Naive thymus-derived CD8-positive, alpha-beta T cell (primary cell): ENCODE measurements around the gene MEX3B. TPM values are rescaled to one million over a fixed set of nuclear protein-coding genes. Genes with fewer than 3 reads are reported as not detected.
"Not testable (repeated sequence)": the region's sequence is repeated elsewhere in the genome, so short reads cannot be mapped to it uniquely, and the experiment has no call there.

ENCODE experiments used
- ATAC-seq, 2 donors: fragments of 150-1000 bp; cut with Tn5 transposase in 1 of 2; sonication (Bioruptor Pico), chemical (Tn5 transposase) in 1 of 2; 1 replicate in 1 of 2; 2 replicates in 1 of 2; pipeline ENCODE4 v1.10.0; 2021; ENCODE audit warnings: mild to moderate bottlenecking in 2 of 2, moderate library complexity in 2 of 2
- POLR2A ChIA-PET: fragments of 350-600 bp; sonication (Branson Sonifier 250); formaldehyde crosslinking; loops from one replicate; lab custom pipeline; 2021; ENCODE audit warnings: antibody characterized with exemption; lab: Charles Lee
- DNase-seq, 10 donors: peaks; one replicate each; pipeline versions ENCODE4 v3.0.0 to v3.0.0-alpha.2; 2020 to 2022
- H3K27ac Mint-ChIP-seq, 10 donors: one replicate each; pipeline ENCODE4 v1.8.0; 2020 to 2022; ENCODE audit warnings: mild to moderate bottlenecking in 10 of 10, mixed read lengths in 10 of 10, moderate library complexity in 4 of 10, inconsistent platforms in 1 of 10
- H3K27me3 Mint-ChIP-seq, 5 donors: one replicate each; pipeline ENCODE4 v1.8.0; 2021 to 2022; ENCODE audit warnings: mixed read lengths in 5 of 5
- H3K36me3 Mint-ChIP-seq, 3 donors: one replicate each; pipeline ENCODE4 v1.8.0; 2020 to 2022; ENCODE audit warnings: mixed read lengths in 3 of 3, mild to moderate bottlenecking in 2 of 3, inconsistent platforms in 1 of 3
- H3K4me1 Mint-ChIP-seq, 4 donors: one replicate each; pipeline ENCODE4 v1.8.0; 2021 to 2022; ENCODE audit warnings: mixed read lengths in 4 of 4
- H3K4me3 Mint-ChIP-seq, 10 donors: one replicate each; pipeline ENCODE4 v1.8.0; 2020 to 2022; ENCODE audit warnings: mild to moderate bottlenecking in 10 of 10, mixed read lengths in 10 of 10, moderate library complexity in 6 of 10, inconsistent platforms in 1 of 10
- H3K9me3 Mint-ChIP-seq, 9 donors: one replicate each; pipeline ENCODE4 v1.8.0; 2020 to 2022; ENCODE audit warnings: mixed read lengths in 9 of 9, mild to moderate bottlenecking in 3 of 9, inconsistent platforms in 1 of 9, moderate library complexity in 1 of 9
- polyA plus RNA-seq, 3 donors: library from polyadenylated mRNA; unstranded; fragments of 300-500 nt; fragmentation: Illumina TruSeq; gene quantifications; one replicate each; pipeline ENCODE4 v1.2.3, GENCODE V29; 2021
- total RNA-seq, 8 experiments: library from RNA in 2 of 8; stranded (reverse) in 2 of 8; gene quantifications; one replicate each; pipeline ENCODE4 v1.2.3 and lab custom pipeline; 2021 to 2026

Gene MEX3B
- total and polyA plus RNA-seq, 5 experiments from 2014 or later = 1.5 to 1.8 TPM; not detected in 3

GRCh38 chr15:82028163-82028562 is 17.7 kb downstream of the MEX3B start:
- H3K36me3 Mint-ChIP-seq, ATAC-seq, H3K27ac Mint-ChIP-seq, DNase-seq, H3K9me3 Mint-ChIP-seq, H3K4me3 Mint-ChIP-seq, H3K27me3 Mint-ChIP-seq, POLR2A ChIA-PET, H3K4me1 Mint-ChIP-seq: not testable (repeated sequence)

GRCh38 chr15:82021992-82022391 is 23.8 kb downstream of the MEX3B start:
- Mint-ChIP-seq H3K27me3 (peaks cover 11 to 32% (median 13%) of the 10 kb centered on the region in 5 donors), H3K36me3 (peaks cover 0 to 6% (median 0%) of the 10 kb centered on the region in 3 donors), H3K9me3 (peaks cover 0 to 4% (median 0%) of the 10 kb centered on the region in 9 donors), H3K27ac (no peak overlapping the region), H3K4me3 (no peak overlapping the region), H3K4me1 (peaks cover 0 to 4% (median 0%) of the 10 kb centered on the region in 4 donors)
- no peak for DNase-seq
- ATAC-seq = no peak
- POLR2A ChIA-PET = no interaction called here

- POLR2A ChIA-PET = no interaction called here
- H3K36me3 Mint-ChIP-seq = peaks cover 0 to 6% (median 0%) of the 10 kb centered on the region in 3 donors
- DNase-seq = no peak
- H3K27me3 Mint-ChIP-seq = peaks cover 11 to 37% (median 15%) of the 10 kb centered on the region in 5 donors
- no peak overlapping the region for H3K27ac Mint-ChIP-seq
- H3K4me3 Mint-ChIP-seq = no peak overlapping the region
- H3K4me1 Mint-ChIP-seq = peaks cover 0 to 4% (median 0%) of the 10 kb centered on the region in 4 donors
- no peak for ATAC-seq
- peaks cover 0 to 4% (median 0%) of the 10 kb centered on the region in 9 donors for H3K9me3 Mint-ChIP-seq
These were observed 25.0 kb downstream of the MEX3B start for GRCh38 chr15:82020625-82021394.

GRCh38 chr15:82018201-82018600 is 27.6 kb downstream of the MEX3B start:
- Mint-ChIP-seq H3K4me1 (peaks cover 0 to 2% (median 0%) of the 10 kb centered on the region in 4 donors), H3K36me3 (no peaks in the 10 kb centered on the region), H3K4me3 (no peak overlapping the region), H3K9me3 (no peaks in the 10 kb centered on the region), H3K27me3 (peaks cover 9 to 30% (median 15%) of the 10 kb centered on the region in 5 donors), H3K27ac (no peak overlapping the region)
- POLR2A ChIA-PET = no interaction called here
- no peak for DNase-seq
- ATAC-seq = no peak

GRCh38 chr15:82017656-82018055 is 28.2 kb downstream of the MEX3B start:
- no peak overlapping the region for H3K4me3 Mint-ChIP-seq
- no peaks in the 10 kb centered on the region for H3K9me3 Mint-ChIP-seq
- no peaks in the 10 kb centered on the region for H3K36me3 Mint-ChIP-seq
- POLR2A ChIA-PET = no interaction called here
- H3K27ac Mint-ChIP-seq = no peak overlapping the region
- peaks cover 9 to 28% (median 15%) of the 10 kb centered on the region in 5 donors for H3K27me3 Mint-ChIP-seq
- DNase-seq = no peak
- H3K4me1 Mint-ChIP-seq = peaks cover 0 to 2% (median 0%) of the 10 kb centered on the region in 4 donors
- ATAC-seq = no peak

- no peaks in the 10 kb centered on the region for H3K4me1 Mint-ChIP-seq
- DNase-seq = no peak
These were observed 30.8 kb downstream of the MEX3B start for GRCh38 chr15:82014989-82015388.

GRCh38 chr15:82012908-82013307 is 32.9 kb downstream of the MEX3B start:
- Mint-ChIP-seq H3K36me3 (no peaks in the 10 kb centered on the region), H3K4me3 (no peak overlapping the region), H3K9me3 (no peaks in the 10 kb centered on the region), H3K27me3 (peaks cover 7 to 23% (median 17%) of the 10 kb centered on the region in 5 donors), H3K4me1 (no peaks in the 10 kb centered on the region), H3K27ac (no peak overlapping the region)
- ATAC-seq (no peak), DNase-seq (no peak)
- POLR2A ChIA-PET = interaction anchor here (0.5 kb wide), 1 partner anchor 164 kb away, joined by 3 read pairs; no protein-coding TSS in a partner anchor

More at GRCh38 chr15:82014989-82015388, 30.8 kb downstream of the MEX3B start:
- H3K36me3 Mint-ChIP-seq = no peaks in the 10 kb centered on the region
- no peak overlapping the region for H3K27ac Mint-ChIP-seq
- no peak overlapping the region for H3K4me3 Mint-ChIP-seq
- H3K27me3 Mint-ChIP-seq = peaks cover 9 to 25% (median 14%) of the 10 kb centered on the region in 5 donors
- no peak for ATAC-seq
- POLR2A ChIA-PET = no interaction called here
- no peaks in the 10 kb centered on the region for H3K9me3 Mint-ChIP-seq

GRCh38 chr15:82005239-82005638 is 40.6 kb downstream of the MEX3B start:
- no peaks in the 10 kb centered on the region for H3K4me1 Mint-ChIP-seq
- no peak for DNase-seq
- peaks cover 1 to 13% (median 5%) of the 10 kb centered on the region in 5 donors for H3K27me3 Mint-ChIP-seq
- peaks cover 0 to 8% (median 5%) of the 10 kb centered on the region in 9 donors for H3K9me3 Mint-ChIP-seq
- no peak overlapping the region for H3K4me3 Mint-ChIP-seq
- H3K36me3 Mint-ChIP-seq = peaks cover 0 to 4% (median 0%) of the 10 kb centered on the region in 3 donors
- no peak overlapping the region for H3K27ac Mint-ChIP-seq
- no peak for ATAC-seq
- POLR2A ChIA-PET = no interaction called here

GRCh38 chr15:82003916-82004315 is 41.9 kb downstream of the MEX3B start:
- Mint-ChIP-seq H3K36me3 (peaks cover 0 to 4% (median 0%) of the 10 kb centered on the region in 3 donors), H3K9me3 (peaks cover 0 to 8% (median 5%) of the 10 kb centered on the region in 9 donors), H3K4me1 (no peaks in the 10 kb centered on the region), H3K27ac (no peak overlapping the region), H3K27me3 (peaks cover 0 to 5% (median 1%) of the 10 kb centered on the region in 5 donors), H3K4me3 (no peak overlapping the region)
- no peak for DNase-seq
- POLR2A ChIA-PET = no interaction called here
- no peak for ATAC-seq

- H3K27ac Mint-ChIP-seq = peak overlapping the region in 6 of 10 donors; percentile 7 to 93 (median 44)
These were observed 50.7 kb downstream of the MEX3B start for GRCh38 chr15:81995081-81995480.

GRCh38 chr15:81992523-81992922 is 53.3 kb downstream of the MEX3B start:
- peaks cover 8 to 33% (median 16%) of the 10 kb centered on the region in 5 donors for H3K27me3 Mint-ChIP-seq
- H3K4me1 Mint-ChIP-seq = peaks cover 0 to 4% (median 0%) of the 10 kb centered on the region in 4 donors
- H3K27ac Mint-ChIP-seq = no peak overlapping the region
- peaks cover 2 to 33% (median 12%) of the 10 kb centered on the region in 3 donors for H3K36me3 Mint-ChIP-seq
- peak overlapping the region in 1 of 10 donors; percentile 8 for H3K4me3 Mint-ChIP-seq
- DNase-seq (no peak), ATAC-seq (no peak)
- POLR2A ChIA-PET = no interaction called here
- peaks cover 11 to 41% (median 29%) of the 10 kb centered on the region in 9 donors for H3K9me3 Mint-ChIP-seq

More at GRCh38 chr15:81995081-81995480, 50.7 kb downstream of the MEX3B start:
- POLR2A ChIA-PET, H3K4me1 Mint-ChIP-seq: not testable (repeated sequence)
- DNase-seq (peak in 2 of 10 donors; percentile 13 to 25), ATAC-seq (peak in 1 of 2 donors; percentile 74)
- Mint-ChIP-seq H3K9me3 (peaks cover 11 to 41% (median 25%) of the 10 kb centered on the region in 9 donors), H3K4me3 (peak overlapping the region in 7 of 10 donors; percentile 33 to 77 (median 48)), H3K27me3 (peaks cover 0 to 27% (median 11%) of the 10 kb centered on the region in 5 donors), H3K36me3 (peaks cover 2 to 33% (median 12%) of the 10 kb centered on the region in 3 donors)
